GM21825 (cell line): ENCODE data around the gene HDAC4.
"Not testable (repeated sequence)": the region's sequence is repeated elsewhere in the genome, so short reads cannot be mapped to it uniquely, and the experiment has no call there.

Experiments
- ATAC-seq: cut with Tn5 transposase; IDR thresholded peaks from one replicate; pipeline ENCODE4 v1.9.1; 2021; ENCODE audit warnings: mild to moderate bottlenecking, moderate library complexity; ENCODE audit not compliant: unreplicated experiment

The HDAC4 gene

GRCh38 chr2:239044336-239044735 is 356.5 kb downstream of the HDAC4 start:
- ATAC-seq: no peak

DNA sequence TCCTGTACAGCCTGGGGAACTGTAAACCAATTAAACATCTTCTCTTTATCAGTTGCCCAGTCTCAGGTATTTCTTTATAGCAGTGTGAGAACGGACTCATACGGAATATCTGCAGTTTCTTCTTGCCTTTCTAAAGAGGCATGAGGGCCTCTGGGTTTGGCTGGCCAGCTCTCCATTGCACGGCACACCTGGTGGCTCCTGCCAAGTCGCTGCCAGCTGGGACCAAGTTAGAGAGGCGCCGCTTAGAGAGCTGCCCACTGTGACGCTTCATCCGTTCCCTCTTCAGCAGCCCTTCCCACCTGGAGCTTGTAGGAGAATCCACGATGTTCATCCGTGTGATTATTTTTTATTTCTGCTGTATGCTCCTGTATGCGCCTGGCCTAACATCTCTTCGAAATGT is 357.5 kb downstream of the HDAC4 start:
- no peak for ATAC-seq

- ATAC-seq: no peak
These were observed 358.1 kb downstream of the HDAC4 start for GRCh38 chr2:239042551-239043320.

- ATAC-seq: no peak
These were observed 358.8 kb downstream of the HDAC4 start for GRCh38 chr2:239042046-239042445.

DNA sequence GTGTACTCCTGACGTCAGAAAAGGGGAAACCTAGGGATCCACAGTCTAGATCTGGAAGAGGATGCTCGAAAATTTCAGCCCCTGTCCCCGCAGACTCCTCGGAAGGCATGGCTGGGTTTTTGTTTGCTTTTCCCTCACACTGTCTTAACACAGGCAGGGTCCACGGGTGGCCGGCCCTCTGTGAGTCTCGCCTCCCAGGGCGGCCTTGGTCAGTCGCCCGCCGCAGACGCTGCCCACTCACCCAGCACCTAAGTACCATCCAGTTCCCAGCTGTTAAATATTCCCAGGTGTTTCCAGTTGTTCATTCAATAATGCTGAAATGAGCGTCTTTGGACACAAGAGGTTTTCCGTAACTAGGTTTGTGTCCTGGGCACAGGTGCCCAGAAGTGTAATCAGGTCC is 359.8 kb downstream of the HDAC4 start:
- no peak for ATAC-seq

- no peak for ATAC-seq
These were observed 360.6 kb downstream of the HDAC4 start for GRCh38 chr2:239040152-239040761.

DNA sequence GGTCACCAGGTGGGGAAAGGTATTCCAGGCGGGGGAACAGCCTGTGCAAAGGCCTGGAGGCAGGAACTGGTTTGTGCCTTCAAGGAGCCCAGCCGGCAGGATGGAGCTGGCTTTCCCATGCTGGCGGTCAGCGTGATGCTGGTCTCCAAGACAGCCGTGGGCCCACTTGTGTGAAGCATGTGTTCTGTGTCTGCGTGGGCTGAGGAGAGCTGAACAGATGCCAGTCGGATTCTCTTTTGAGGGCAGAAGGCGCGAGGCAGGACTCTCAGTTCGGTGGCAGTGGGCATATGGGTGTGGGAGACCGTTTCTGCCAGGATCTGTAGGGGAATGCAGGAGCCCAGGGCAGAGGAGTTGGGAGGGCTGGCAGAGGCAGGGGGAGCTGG is 361.4 kb downstream of the HDAC4 start:
- no peak for ATAC-seq

- no peak for ATAC-seq
These were observed 361.9 kb downstream of the HDAC4 start for GRCh38 chr2:239038773-239039478.

- ATAC-seq: not testable (repeated sequence)
These were observed 362.5 kb downstream of the HDAC4 start for GRCh38 chr2:239038284-239038683.

GRCh38 chr2:239037559-239037910 is 363.3 kb downstream of the HDAC4 start:
- no peak for ATAC-seq

GRCh38 chr2:239036819-239037558 is 363.8 kb downstream of the HDAC4 start:
- ATAC-seq: no peak

DNA sequence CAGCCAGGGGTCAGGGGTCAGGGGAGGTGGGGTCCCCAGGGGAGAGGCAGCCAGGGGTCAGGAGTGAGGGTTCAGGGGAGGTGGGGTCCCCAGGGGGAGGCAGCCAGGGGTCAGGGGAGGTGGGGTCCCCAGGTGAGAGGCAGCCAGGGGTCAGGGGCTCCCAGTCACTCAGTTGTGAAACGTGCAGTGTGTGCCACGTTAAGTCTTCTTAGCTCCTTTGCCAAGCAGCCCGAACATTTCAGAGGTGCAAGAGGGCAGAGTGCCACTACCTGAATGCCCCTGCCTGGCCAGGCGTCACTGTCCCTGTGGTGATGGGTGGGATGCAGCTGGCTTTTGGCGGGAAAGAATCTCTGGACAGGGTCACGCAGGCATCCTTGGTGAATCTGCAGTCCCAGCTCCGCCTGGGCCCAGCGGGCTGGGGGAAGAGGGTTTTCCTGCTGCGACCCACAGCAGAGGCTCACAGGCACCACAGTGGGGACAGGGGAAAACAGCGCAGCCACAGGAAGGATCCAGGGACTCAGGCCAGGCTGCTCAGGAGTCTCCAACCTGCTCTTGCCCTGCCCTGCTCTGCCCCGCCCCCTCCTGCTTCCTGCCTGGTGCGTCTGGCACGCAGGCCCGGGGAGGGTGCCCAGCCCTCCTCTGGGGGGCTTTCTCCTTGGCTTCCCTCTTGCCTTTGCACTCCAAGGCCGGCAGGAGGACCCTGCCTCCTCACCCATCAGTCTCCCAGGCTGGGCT is 364.7 kb downstream of the HDAC4 start:
- ATAC-seq: no peak

- ATAC-seq: no peak
These were observed 365.4 kb downstream of the HDAC4 start for GRCh38 chr2:239035361-239035814.

GRCh38 chr2:239034561-239035341 is 366.1 kb downstream of the HDAC4 start:
- no peak for ATAC-seq

DNA sequence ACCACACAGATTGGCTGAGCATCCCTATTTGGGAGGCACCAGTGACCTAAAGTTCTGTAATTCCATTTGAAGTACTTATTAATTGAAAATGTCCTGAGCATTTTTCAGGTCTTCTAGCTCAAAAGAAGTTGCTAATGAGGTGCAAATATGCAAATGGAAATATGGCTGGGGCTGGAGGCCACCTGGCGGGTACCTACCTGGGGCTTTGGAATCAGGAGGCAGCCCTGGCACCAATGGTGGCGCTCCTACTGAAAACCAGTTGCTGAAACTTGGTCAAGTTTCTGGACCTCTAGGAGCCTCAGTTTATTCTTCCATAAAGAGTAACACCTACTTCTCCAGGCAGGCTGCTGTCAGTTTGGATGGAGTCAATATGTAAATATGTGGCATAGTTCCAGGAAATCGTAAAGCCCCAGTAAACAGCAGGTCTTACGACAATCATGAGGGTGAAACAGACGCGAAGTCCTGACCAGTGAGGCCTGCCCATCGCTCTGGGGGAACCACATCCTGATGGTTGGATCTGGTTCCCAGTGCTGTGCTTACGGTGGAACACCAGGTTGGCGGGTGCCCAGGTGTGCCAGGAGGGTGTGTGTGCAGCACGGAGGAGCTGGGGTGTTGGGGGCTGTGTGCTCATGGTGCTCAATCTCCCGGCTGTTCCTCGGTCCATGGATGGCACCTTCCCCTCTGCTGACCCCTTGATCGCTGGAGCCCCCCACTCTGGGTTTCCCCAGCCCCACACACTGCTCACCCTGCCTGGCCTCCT is 366.8 kb downstream of the HDAC4 start:
- no peak for ATAC-seq

GRCh38 chr2:239029958-239030357 is 370.9 kb downstream of the HDAC4 start:
- ATAC-seq: no peak

- no peak for ATAC-seq
These were observed 372.6 kb downstream of the HDAC4 start for GRCh38 chr2:239028253-239028619.

GRCh38 chr2:239027391-239028252 is 373.2 kb downstream of the HDAC4 start:
- no peak for ATAC-seq
